Measurements from ENCODE around the gene GPC6. TPM values are rescaled to one million over a fixed set of nuclear protein-coding genes. Genes with fewer than 3 reads are reported as not detected.

GPC6 gene
- polyA plus RNA-seq, 1 donor (not counting 4 experiments of a cell fraction or from before 2014, with no cell fraction given): 0.42 TPM

DNA sequence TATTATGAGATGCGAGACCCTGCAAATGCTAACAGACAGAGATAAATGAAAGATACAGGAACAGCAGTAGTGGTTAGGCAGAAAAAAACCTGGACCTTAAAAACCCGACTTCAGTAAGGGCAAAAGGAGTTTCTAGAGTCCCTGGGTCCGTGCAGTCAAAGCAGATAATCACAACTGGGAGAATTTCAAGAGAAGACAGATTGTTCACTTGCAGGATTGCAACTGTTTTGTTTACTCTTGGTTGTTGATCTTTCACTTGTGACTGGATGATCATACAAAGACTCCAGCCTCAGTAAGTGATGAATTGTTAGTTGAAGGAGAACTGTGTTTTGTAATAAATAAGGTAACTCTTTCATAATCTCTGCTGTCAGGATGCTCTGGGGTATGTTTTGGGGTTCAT, 135.1 kb downstream of the GPC6 start:
- Histone ChIP-seq H3K4me3 (ENCODE audit: control insufficient read depth in 2 of 3, extremely low read depth in 1 of 3, insufficient read depth in 2 of 3, low read depth in 1 of 3, low read length in 3 of 3) (no peak overlapping the region), H3K9me1 (ENCODE audit: control insufficient read depth, extremely low read depth, insufficient read depth, low read length) (no peaks in the 10 kb centered on the region), H3K27ac (ENCODE audit: control insufficient read depth, insufficient read depth, low read length) (no peak overlapping the region), H3K9ac (ENCODE audit: control insufficient read depth, extremely low read depth, insufficient read depth, low read length) (no peak overlapping the region), H2AFZ (ENCODE audit: control insufficient read depth, low read length) (no peak overlapping the region), H3K9me3 (ENCODE audit: control insufficient read depth, low read depth, low read length) (no peaks in the 10 kb centered on the region), H3K79me2 (ENCODE audit: control insufficient read depth, insufficient read depth, low read length) (no peaks in the 10 kb centered on the region), H3K4me1 (ENCODE audit: control insufficient read depth, extremely low read depth, insufficient read depth, low read length) (no peaks in the 10 kb centered on the region), H3K4me2 (ENCODE audit: control insufficient read depth, extremely low read depth, insufficient read depth, low read depth, low read length) (no peak overlapping the region), H3K36me3 (ENCODE audit: control insufficient read depth in 2 of 2, extremely low read depth in 1 of 2, insufficient read depth in 2 of 2, low read length in 2 of 2) (no peaks in the 10 kb centered on the region), H4K20me1 (ENCODE audit: control insufficient read depth, extremely low read depth, insufficient read depth, low read length) (no peaks in the 10 kb centered on the region), H3K27me3 (ENCODE audit: control insufficient read depth, extremely low read depth, insufficient read depth, low read length) (no peaks in the 10 kb centered on the region)
- TF ChIP-seq EZH2 (IDR thresholded peaks at IDR 0.05; ENCODE audit: low read length): no peak
- TF ChIP-seq, protein P1, sequence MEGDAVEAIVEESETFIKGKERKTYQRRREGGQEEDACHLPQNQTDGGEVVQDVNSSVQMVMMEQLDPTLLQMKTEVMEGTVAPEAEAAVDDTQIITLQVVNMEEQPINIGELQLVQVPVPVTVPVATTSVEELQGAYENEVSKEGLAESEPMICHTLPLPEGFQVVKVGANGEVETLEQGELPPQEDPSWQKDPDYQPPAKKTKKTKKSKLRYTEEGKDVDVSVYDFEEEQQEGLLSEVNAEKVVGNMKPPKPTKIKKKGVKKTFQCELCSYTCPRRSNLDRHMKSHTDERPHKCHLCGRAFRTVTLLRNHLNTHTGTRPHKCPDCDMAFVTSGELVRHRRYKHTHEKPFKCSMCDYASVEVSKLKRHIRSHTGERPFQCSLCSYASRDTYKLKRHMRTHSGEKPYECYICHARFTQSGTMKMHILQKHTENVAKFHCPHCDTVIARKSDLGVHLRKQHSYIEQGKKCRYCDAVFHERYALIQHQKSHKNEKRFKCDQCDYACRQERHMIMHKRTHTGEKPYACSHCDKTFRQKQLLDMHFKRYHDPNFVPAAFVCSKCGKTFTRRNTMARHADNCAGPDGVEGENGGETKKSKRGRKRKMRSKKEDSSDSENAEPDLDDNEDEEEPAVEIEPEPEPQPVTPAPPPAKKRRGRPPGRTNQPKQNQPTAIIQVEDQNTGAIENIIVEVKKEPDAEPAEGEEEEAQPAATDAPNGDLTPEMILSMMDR (optimal IDR thresholded peaks at IDR 0.05 in 1 of 3, IDR thresholded peaks at IDR 0.05 in 1 of 3, conservative IDR thresholded peaks at IDR 0.05 in 1 of 3; ENCODE audit: extremely low read depth in 1 of 3, insufficient read depth in 2 of 3, low read length in 3 of 3): no peak
- DNase-seq (ENCODE audit: low read depth, low spot score): no peak
- dilution Hi-C loops (cut with MboI; ENCODE audit: extremely low pct_ligation_motif_present, low sequenced_read_pairs): no loop called here
- no peak for FAIRE-seq

DNA sequence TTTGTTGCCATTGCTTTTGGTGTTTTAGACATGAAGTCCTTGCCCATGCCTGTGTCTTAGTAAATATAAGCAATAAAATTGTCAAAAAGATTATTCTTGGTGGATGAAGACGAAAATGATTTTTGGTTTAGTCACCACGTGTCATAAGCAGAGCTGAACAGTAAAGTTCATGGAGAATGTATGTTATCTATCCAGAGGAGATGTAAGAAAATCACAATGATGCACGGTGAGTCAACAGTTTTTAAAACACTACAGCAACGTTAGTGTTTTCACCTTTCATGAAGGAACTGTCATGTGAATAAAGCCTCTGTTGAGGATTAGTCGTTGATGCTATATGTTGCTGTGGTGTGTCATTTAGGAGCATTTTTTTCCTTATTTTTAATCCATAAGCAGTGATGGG, 137.6 kb downstream of the GPC6 start:
- Histone ChIP-seq H3K36me3 (ENCODE audit: control insufficient read depth in 2 of 2, extremely low read depth in 1 of 2, insufficient read depth in 2 of 2, low read length in 2 of 2) (no peaks in the 10 kb centered on the region), H3K27ac (ENCODE audit: control insufficient read depth, insufficient read depth, low read length) (no peak overlapping the region), H3K4me2 (ENCODE audit: control insufficient read depth, extremely low read depth, insufficient read depth, low read depth, low read length) (no peak overlapping the region), H3K4me3 (ENCODE audit: control insufficient read depth in 2 of 3, extremely low read depth in 1 of 3, insufficient read depth in 2 of 3, low read depth in 1 of 3, low read length in 3 of 3) (no peak overlapping the region), H2AFZ (ENCODE audit: control insufficient read depth, low read length) (no peak overlapping the region), H3K9me3 (ENCODE audit: control insufficient read depth, low read depth, low read length) (no peaks in the 10 kb centered on the region), H3K4me1 (ENCODE audit: control insufficient read depth, extremely low read depth, insufficient read depth, low read length) (no peaks in the 10 kb centered on the region), H3K79me2 (ENCODE audit: control insufficient read depth, insufficient read depth, low read length) (no peaks in the 10 kb centered on the region), H4K20me1 (ENCODE audit: control insufficient read depth, extremely low read depth, insufficient read depth, low read length) (no peaks in the 10 kb centered on the region), H3K9ac (ENCODE audit: control insufficient read depth, extremely low read depth, insufficient read depth, low read length) (no peak overlapping the region), H3K9me1 (ENCODE audit: control insufficient read depth, extremely low read depth, insufficient read depth, low read length) (no peaks in the 10 kb centered on the region), H3K27me3 (ENCODE audit: control insufficient read depth, extremely low read depth, insufficient read depth, low read length) (no peaks in the 10 kb centered on the region)
- TF ChIP-seq EZH2 (IDR thresholded peaks at IDR 0.05; ENCODE audit: low read length): no peak
- TF ChIP-seq, protein P1 (optimal IDR thresholded peaks at IDR 0.05 in 1 of 3, IDR thresholded peaks at IDR 0.05 in 1 of 3, conservative IDR thresholded peaks at IDR 0.05 in 1 of 3; ENCODE audit: extremely low read depth in 1 of 3, insufficient read depth in 2 of 3, low read length in 3 of 3): no peak
- dilution Hi-C loops (cut with MboI; ENCODE audit: extremely low pct_ligation_motif_present, low sequenced_read_pairs): no loop called here
- no peak for FAIRE-seq
- no peak for DNase-seq (ENCODE audit: low read depth, low spot score)

All from keratinocyte (primary cell).